K562 (cell line): ENCODE data around the gene MVK. TPM values are rescaled to one million over a fixed set of nuclear protein-coding genes. Genes with fewer than 3 reads are reported as not detected.

Experiments used
- ATAC-seq: fragments of 200-7000 bp; cut with Tn5 transposase; 3 replicates; pipeline ENCODE4 v1.9.1; 2020; ENCODE audit warnings: moderate library complexity
- BruUV-seq: library from RNA; stranded (reverse); fragments of 400-500 nt; replicated peaks from 2 replicates; lab custom pipeline; 2021; lab: Mats Ljungman, UMichigan
- CTCF ChIA-PET: fragments of 300-600 bp; formaldehyde crosslinking; extraction: SDS; loops from one replicate; lab custom pipeline; 2021; ENCODE audit warnings: low intra/inter-chr PET ratio; lab: Yijun Ruan, JAX
- POLR2A ChIA-PET: fragments of 300-600, 350-650 bp; sonication (Branson Sonifier 250); formaldehyde crosslinking; extraction: SDS; loops from one replicate; lab custom pipeline; 2021; ENCODE audit warnings: antibody characterized with exemption, inconsistent platforms; lab: Yijun Ruan, JAX
- DNase-seq, 4 experiments: peaks; one replicate each; pipeline versions ENCODE4 v3.0.0 to v3.0.0-alpha.2; 2011 to 2018; ENCODE audit warnings: low spot score in 3 of 4, mixed read lengths in 3 of 4; ENCODE audit errors: extremely low read depth in 1 of 4
- FAIRE-seq: peaks from 2 replicates; lab custom pipeline; 2011; peaks lifted over from hg19 to GRCh38; lab: Jason Lieb, UNC
- H2AFZ ChIP-seq: 2 replicates; pipeline ENCODE4 v1.6.0; 2011; ENCODE audit warnings: low read depth, low read length, control low read depth, inconsistent platforms
- H3K27ac ChIP-seq: fragments of 200-600 bp; 3 replicates; pipeline ENCODE4 v1.8.0; 2011; ENCODE audit warnings: low read depth, mild to moderate bottlenecking, control low read depth, inconsistent platforms, low read length, moderate library complexity, mixed read lengths; ENCODE audit errors: extremely low read depth
- H3K27me3 ChIP-seq, 2 experiments: fragments of 300-600 bp in 1 of 2; 2 replicates in 1 of 2; 3 replicates in 1 of 2; pipeline versions ENCODE4 v1.6.0 to v1.8.0; 2011; ENCODE audit warnings: inconsistent platforms in 2 of 2, low read length in 2 of 2, mild to moderate bottlenecking in 1 of 2, mixed read lengths in 1 of 2, moderate library complexity in 1 of 2; ENCODE audit not compliant: control insufficient read depth in 2 of 2, insufficient read depth in 2 of 2
- H3K36me3 ChIP-seq: fragments of 300-600 bp; 3 replicates; pipeline ENCODE4 v1.8.0; 2011; ENCODE audit warnings: mild to moderate bottlenecking, low read length, inconsistent platforms; ENCODE audit not compliant: control insufficient read depth, insufficient read depth
- H3K4me1 ChIP-seq, 2 experiments: fragments of 200-600 bp in 1 of 2; replicated peaks in 1 of 2; 2 replicates in 1 of 2; 3 replicates in 1 of 2; pipeline versions ENCODE4 v1.5.1 to v1.8.0; 2011; ENCODE audit warnings: inconsistent platforms in 2 of 2, low read length in 2 of 2, mild to moderate bottlenecking in 1 of 2, mixed read lengths in 1 of 2, moderate library complexity in 1 of 2; ENCODE audit not compliant: control insufficient read depth in 2 of 2, insufficient read depth in 2 of 2
- H3K4me2 ChIP-seq: 2 replicates; pipeline ENCODE4 v1.6.1; 2011; ENCODE audit warnings: low read length, control low read depth, inconsistent platforms, mixed read lengths; ENCODE audit not compliant: insufficient read depth
- H3K4me3 ChIP-seq: fragments of 200-600 bp; sonication (generic), shearing (Covaris generic); 2 replicates; pipeline ENCODE4 v1.5.1; 2016; ENCODE audit warnings: control low read depth, inconsistent platforms
- H3K79me2 ChIP-seq: fragments of 200-600 bp; 3 replicates; pipeline ENCODE4 v1.8.0; 2011; ENCODE audit warnings: low read length, inconsistent platforms; ENCODE audit not compliant: control insufficient read depth, insufficient read depth
- H3K9ac ChIP-seq, 2 experiments: 2 replicates each; pipeline versions ENCODE4 v1.6.0 to v1.6.1; 2011; ENCODE audit warnings: low read depth in 2 of 2, low read length in 2 of 2, control low read depth in 1 of 2, inconsistent platforms in 1 of 2, mild to moderate bottlenecking in 1 of 2, mixed read lengths in 1 of 2; ENCODE audit not compliant: insufficient read depth in 1 of 2
- H3K9me1 ChIP-seq: one replicate; pipeline ENCODE4 v1.6.0; 2011; ENCODE audit warnings: inconsistent platforms, mild to moderate bottlenecking, low read length, moderate library complexity; ENCODE audit not compliant: control insufficient read depth, insufficient read depth
- H3K9me3 ChIP-seq: replicated peaks from 2 replicates; pipeline ENCODE4 v1.5.1; 2011; ENCODE audit warnings: low read depth, low read length, inconsistent platforms; ENCODE audit not compliant: control insufficient read depth, insufficient read depth
- H4K20me1 ChIP-seq: replicated peaks from 2 replicates; pipeline ENCODE4 v1.6.1; 2011; ENCODE audit warnings: low read length, inconsistent platforms, mixed read lengths; ENCODE audit not compliant: control insufficient read depth, insufficient read depth
- CCAR2 ChIP-seq: fragments of 200-400 bp; formaldehyde crosslinking; IDR thresholded peaks from 2 replicates; pipeline ENCODE4 v1.6.1; 2017; ENCODE audit warnings: mild to moderate bottlenecking, low read depth, low read length
- HSF4 ChIP-seq: fragments of 250-450 bp; sonication (Bioruptor Pico); IDR thresholded peaks from 2 replicates; pipeline ENCODE4 v2.1.2; 2022; ENCODE audit warnings: mild to moderate bottlenecking, moderate library complexity, borderline replicate concordance
- ID3 ChIP-seq, 2 experiments: fragments of 250-450 bp in 1 of 2; fragments of 450-650 bp in 1 of 2; sonication (Bioruptor Pico) in 1 of 2; IDR thresholded peaks; 2 replicates each; pipeline versions ENCODE4 v1.6.1 to v1.8.0; 2016 to 2021; ENCODE audit warnings: mild to moderate bottlenecking in 2 of 2, moderate library complexity in 2 of 2, missing compliant biosample characterization in 1 of 2, missing genetic modification characterization in 1 of 2
- KAT8 ChIP-seq: fragments of 450-650 bp; IDR thresholded peaks from 2 replicates; pipeline ENCODE4 v1.6.1; 2016; ENCODE audit warnings: low read depth, mild to moderate bottlenecking
- MNT ChIP-seq, 2 experiments: fragments of 450-650 bp; conservative IDR thresholded peaks; 2 replicates each; pipeline ENCODE4 v1.6.1; 2017; ENCODE audit warnings: mild to moderate bottlenecking in 2 of 2, moderate library complexity in 2 of 2
- PRDM10 ChIP-seq: fragments of 450-650 bp; IDR thresholded peaks from 2 replicates; pipeline ENCODE4 v1.6.1; 2018; ENCODE audit not compliant: partially characterized antibody
- TBP ChIP-seq: optimal IDR thresholded peaks from 2 replicates; pipeline ENCODE3; 2011; ENCODE audit warnings: low read depth, low read length, improper control_type of control experiment
- TSHZ1 ChIP-seq: fragments of 250-450 bp; sonication (Bioruptor Pico); IDR thresholded peaks from 2 replicates; pipeline ENCODE4 v1.4.0; 2020; ENCODE audit warnings: mild to moderate bottlenecking, moderate library complexity
- ZFP30 ChIP-seq: fragments of 250-450 bp; sonication (Bioruptor Pico); IDR thresholded peaks from 2 replicates; pipeline ENCODE4 v1.8.0; 2022; ENCODE audit warnings: moderate library complexity, mild to moderate bottlenecking, inconsistent platforms, borderline replicate concordance
- ZNF134 ChIP-seq: fragments of 250-450 bp; sonication (Bioruptor Pico); conservative IDR thresholded peaks from 2 replicates; pipeline ENCODE4 v1.4.0; 2020
- WGBS: fragments of 100-300 bp; shearing (Covaris generic); methylation state at CpG from one replicate; pipeline ENCODE4 v1.1.6; 2016; ENCODE audit warnings: low coverage, mixed read lengths; ENCODE audit not compliant: insufficient coverage; ENCODE audit errors: missing lambda C conversion rate; 5-methylcytosine and 5-hydroxymethylcytosine counted together
- in situ Hi-C: fragments of 300-500 bp; cut with MboI; formaldehyde crosslinking; loops from 4 replicates; pipeline ENCODE4 v1.15.0; 2018; ENCODE audit warnings: inconsistent platforms, mixed read lengths
- intact Hi-C: fragments of 100-400 bp; cut with micrococcal nuclease; formaldehyde crosslinking; loops from 2 replicates; pipeline ENCODE4 v1.14.2; 2022
- polyA plus RNA-seq, 8 experiments: library from polyadenylated mRNA; depleted of rRNA in 4 of 8; stranded (reverse) in 5 of 8; unstranded in 3 of 8; fragments of >200 nt; fragmentation: Nextera tagmentation in 2 of 8; fragmentation: Illumina TruSeq in 1 of 8; extraction: Ambion mirVana in 2 of 8; extraction: Trizol in 1 of 8; gene quantifications; 2 replicates each; pipeline versions ENCODE4 v1.2.1 to v1.2.3, GENCODE V29; 2011 to 2014; ENCODE audit warnings: inconsistent platforms in 1 of 8, missing spikeins in 1 of 8
- total RNA-seq, 7 experiments: library from RNA; depleted of rRNA in 6 of 7; stranded (reverse); fragments of >200 nt in 6 of 7; fragmentation: Illumina TruSeq in 2 of 7; extraction: Trizol in 2 of 7; gene quantifications; 2 replicates each; pipeline versions ENCODE4 v1.2.1 to v1.2.3, GENCODE V29; 2011 to 2021; ENCODE audit warnings: low replicate concordance in 1 of 7

Gene MVK
- total and polyA plus RNA-seq, 9 of the 15 experiments (the other 6 are each of a cell fraction or from before 2014, with no cell fraction given): 0.41 to 33.6 (median 18.8) TPM

GRCh38 chr12:109553483-109553882, 20.1 kb upstream of the MVK start:
- CTCF ChIA-PET: no interaction called here
- Histone ChIP-seq H3K4me1 (no peaks in the 10 kb centered on the region; a peak in 1 of 5 replicates), H3K4me3 (no peak overlapping the region), H3K27me3 (peaks cover 36 to 51% of the 10 kb centered on the region in 2 experiments), H3K9ac (no peak overlapping the region), H3K9me3 (no peaks in the 10 kb centered on the region), H4K20me1 (peaks cover 19% of the 10 kb centered on the region), H3K27ac (no peak overlapping the region), H3K9me1 (peaks cover 3% of the 10 kb centered on the region), H3K36me3 (no peaks in the 10 kb centered on the region; the same call in 2 of the 3 replicates), H3K79me2 (no peaks in the 10 kb centered on the region), H2AFZ (no peak overlapping the region), H3K4me2 (no peak overlapping the region)
- in situ Hi-C loops: no loop called here
- FAIRE-seq: no peak
- ATAC-seq: no peak
- BruUV-seq: no TSS peak
- intact Hi-C loops: no loop called here
- 12% methylated on average over 7 of the region's 7 CpGs for WGBS
- POLR2A ChIA-PET: interaction anchor here (1.0 to 2.1 kb wide), 2 partner anchors 8 to 9 kb away, joined by 3 to 7 read pairs; no protein-coding TSS in a partner anchor
- DNase-seq: no peak
- TF ChIP-seq CCAR2: no peak
- no peak for TF ChIP-seq KAT8
- no peak for TF ChIP-seq PRDM10
- TF ChIP-seq TBP: no peak
- TF ChIP-seq TSHZ1 (CRISPR knock-in tag): no peak
- TF ChIP-seq ZFP30 (CRISPR knock-in tag): no peak
- no peak for TF ChIP-seq ZNF134
- TF ChIP-seq MNT (conservative IDR thresholded peaks at IDR 0.05): no peak
- TF ChIP-seq HSF4 (CRISPR knock-in tag): no peak
- TF ChIP-seq ID3 (CRISPR knock-in tag; IDR thresholded peaks at IDR 0.05): no peak
- TF ChIP-seq ID3 (tag; IDR thresholded peaks at IDR 0.05): no peak
